HG02678 (cell line): Measurements from ENCODE around the gene ADAMTS12.

Source experiments
- ATAC-seq: cut with Tn5 transposase; IDR thresholded peaks from one replicate; pipeline ENCODE4 v1.9.1; 2021; ENCODE audit warnings: mild to moderate bottlenecking, moderate library complexity; ENCODE audit not compliant: unreplicated experiment

The ADAMTS12 gene

DNA sequence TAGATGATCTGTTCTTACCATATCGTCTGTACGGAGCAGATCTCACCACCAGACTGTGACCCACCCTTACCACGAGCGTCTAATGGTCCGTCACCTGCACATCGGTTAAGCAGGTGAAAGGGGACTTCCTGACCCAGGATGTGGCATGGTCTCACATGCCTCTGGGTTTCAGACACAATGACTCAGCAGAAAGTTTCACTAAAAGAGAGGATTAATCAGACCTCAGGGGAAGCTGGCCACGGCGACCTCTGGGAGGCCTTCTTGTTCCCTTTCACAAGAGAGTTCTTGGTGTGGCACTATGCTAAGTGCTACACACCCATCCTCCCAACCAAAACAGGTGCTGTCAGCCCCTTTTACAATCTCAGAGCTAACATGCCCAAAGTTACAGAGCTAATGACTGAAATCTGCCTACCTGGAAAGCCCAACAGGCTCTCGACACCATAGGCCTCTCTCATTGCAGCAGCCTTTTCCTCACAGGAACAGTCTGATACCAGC lies 41.6 kb downstream of the ADAMTS12 start:
- ATAC-seq, result peak; percentile 94

DNA sequence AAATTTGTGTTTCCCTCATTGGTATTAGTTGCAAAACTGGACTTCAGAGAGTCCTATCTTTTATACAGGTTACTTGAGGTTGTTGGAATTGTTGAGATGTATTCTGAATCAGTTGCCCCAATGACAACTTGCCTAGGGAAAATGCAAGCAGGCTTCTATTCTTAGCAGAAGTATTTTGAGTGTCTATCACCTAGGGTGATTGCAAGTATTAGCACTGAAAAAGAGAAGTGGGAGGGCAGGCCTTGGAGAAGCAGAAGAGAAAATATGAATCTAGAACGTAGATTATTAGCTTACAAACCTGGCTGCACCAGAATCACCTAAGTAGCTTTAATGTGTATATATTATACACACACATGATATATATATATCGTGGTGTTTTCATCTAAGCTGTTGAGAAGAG lies 43.2 kb downstream of the ADAMTS12 start:
- ATAC-seq, result peak; percentile 33

DNA sequence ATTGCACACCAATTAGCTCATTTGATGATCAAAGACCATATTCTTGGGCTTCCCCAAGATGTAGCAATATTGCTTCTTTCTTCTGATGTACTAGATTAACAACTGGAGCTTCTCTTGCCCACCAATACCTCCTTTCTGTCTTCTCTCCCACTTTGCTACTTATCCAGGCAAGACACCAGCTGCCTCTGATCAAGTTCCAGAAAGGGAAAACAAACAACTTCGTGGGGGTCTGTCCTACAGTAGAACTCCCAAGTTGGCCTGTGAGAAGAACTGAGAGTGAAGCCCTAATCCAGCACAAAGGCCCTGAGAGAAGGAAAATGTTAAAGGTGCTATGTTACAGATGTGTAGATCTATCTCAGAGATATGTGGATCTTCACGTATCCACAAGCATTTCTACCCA lies 44.9 kb downstream of the ADAMTS12 start:
- ATAC-seq, result no peak

DNA sequence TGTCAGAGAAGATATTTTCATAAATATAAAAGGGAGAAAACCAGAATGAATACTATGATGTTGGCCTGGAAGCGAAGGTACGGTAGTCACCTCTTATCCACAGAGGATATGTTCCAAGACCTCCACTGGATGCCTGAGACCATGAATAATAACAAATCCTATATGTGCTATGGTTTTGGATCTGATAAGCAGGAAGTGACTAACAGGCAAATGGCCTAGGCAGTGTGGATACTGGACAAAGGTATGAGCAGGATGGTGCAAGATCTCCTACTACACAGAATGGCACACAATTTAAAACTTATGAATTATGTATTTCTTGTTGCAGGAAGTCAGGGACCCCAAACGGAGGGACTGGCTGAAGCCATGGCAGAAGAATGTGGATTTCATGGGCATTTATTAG lies 48.2 kb downstream of the ADAMTS12 start:
- no peak for ATAC-seq

DNA sequence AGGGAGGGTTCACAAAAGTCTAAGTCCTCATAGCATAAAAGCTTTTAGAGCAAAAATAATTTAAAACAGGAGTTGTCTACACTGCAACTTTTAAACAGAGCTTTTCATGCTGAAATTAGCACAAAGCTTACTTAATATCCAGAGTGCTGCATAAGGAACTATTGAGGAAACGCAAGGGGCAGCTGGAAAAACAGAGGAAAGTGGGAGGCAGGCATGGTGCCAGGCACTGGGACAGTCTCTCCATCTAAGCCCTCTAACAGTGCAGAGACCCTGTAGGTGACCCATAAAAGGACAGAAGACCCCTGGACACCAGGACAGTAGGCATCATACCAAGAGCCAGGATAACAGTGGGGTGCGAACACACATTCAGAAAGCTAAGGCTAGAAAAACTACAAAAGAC lies 49.3 kb downstream of the ADAMTS12 start:
- no peak for ATAC-seq

DNA sequence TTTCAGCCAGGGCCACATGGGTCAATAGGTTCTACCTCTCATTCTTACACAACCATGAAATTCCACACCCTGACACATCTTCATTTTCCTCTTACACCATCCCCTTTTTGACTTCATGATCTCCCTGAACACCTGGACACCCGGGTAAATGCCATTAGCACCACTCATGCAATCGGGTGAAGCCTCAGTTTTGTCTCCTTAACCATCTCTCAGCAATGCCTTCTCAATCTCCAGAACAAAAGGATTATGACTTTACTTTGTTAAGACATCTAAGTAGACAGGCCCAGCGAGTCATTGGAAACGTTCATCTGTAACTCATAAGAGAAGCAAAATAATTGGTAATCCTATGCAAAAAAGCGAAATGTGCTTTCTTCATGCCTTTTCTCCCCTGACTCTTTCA lies 49.9 kb downstream of the ADAMTS12 start:
- ATAC-seq, result no peak

DNA sequence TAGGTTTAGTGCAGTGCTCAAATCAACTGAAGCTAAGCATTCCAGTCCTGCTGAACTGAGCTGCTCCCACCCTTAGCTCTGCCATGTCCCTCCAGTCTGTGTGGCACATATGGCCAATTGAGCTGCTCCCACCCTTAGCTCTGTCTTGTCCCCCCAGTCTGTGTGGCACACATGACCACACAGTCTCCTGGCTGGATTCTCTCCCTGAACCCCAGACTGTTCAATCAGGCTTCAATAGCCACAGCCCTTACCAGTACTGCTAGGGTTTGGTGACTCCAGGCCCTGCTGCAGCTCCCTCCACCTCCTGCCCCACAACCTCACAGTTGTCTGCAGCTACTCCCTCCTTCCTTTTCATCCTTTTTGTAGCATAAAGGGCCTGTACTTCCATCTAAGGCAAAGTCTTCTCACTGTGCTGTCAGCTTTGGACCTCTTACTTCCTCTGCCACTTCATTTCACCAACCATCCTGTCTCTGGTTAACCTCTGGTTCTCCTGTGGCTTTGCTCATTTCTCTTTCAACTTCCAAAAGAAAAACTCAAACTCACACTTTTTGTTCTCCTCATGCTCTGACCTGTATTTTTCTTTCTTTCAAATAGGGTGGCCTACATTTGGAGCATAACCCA lies 50.8 kb downstream of the ADAMTS12 start:
- peak; percentile 79 for ATAC-seq

DNA sequence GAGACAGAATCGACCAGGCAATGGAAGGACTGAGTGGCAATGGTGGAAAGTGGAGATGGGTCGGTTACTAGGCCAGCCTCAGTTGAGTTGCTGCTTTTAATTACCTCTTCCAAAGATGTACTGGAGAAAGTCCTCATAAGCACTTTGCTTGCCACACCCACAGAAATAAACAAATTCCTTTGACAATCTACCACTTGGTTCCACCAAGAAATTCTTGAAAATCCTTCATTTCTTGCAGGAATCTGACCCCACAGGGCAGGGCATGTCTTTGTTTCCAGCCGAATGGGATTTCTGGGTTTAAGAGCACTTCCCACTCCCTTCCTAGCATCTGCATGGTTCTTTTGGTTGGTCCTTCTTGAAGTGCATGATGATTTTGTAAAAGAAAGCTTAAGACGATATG lies 54.5 kb downstream of the ADAMTS12 start:
- no peak for ATAC-seq

DNA sequence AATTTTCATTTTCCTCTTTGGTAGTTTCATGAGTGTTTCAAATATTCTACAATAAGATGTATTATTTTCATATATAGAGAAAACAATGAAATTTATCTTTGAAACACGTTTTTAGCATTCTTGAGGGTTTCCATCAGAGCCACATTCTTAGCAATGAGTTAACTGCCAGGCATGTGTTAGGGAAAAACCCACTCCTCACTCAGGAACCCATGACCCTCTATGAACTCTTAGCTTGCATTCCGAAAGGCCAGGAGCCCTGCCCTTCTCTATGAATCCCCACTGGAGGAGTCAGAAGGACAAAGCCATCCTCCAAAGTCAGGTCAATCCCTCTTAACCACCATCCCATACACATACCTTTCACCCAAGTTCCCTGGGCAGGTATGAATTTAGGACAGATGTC lies 57.5 kb downstream of the ADAMTS12 start:
- ATAC-seq, result no peak

DNA sequence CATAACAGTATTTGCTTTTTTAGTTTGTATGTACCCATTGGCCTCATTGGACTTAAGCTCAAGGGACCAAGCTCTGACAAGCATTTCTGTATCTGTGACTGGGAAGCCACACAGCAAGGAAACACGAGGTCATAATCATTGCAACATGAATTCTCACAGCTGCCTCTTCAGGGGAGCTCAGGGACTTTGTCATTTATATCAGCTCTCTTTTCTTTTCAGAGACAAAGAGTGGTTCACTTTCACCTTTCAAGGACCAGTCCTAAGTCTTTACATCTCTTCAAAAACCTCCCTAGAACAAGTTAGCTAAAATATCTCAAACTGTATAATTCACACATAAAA lies 58.6 kb downstream of the ADAMTS12 start:
- ATAC-seq, result no peak

DNA sequence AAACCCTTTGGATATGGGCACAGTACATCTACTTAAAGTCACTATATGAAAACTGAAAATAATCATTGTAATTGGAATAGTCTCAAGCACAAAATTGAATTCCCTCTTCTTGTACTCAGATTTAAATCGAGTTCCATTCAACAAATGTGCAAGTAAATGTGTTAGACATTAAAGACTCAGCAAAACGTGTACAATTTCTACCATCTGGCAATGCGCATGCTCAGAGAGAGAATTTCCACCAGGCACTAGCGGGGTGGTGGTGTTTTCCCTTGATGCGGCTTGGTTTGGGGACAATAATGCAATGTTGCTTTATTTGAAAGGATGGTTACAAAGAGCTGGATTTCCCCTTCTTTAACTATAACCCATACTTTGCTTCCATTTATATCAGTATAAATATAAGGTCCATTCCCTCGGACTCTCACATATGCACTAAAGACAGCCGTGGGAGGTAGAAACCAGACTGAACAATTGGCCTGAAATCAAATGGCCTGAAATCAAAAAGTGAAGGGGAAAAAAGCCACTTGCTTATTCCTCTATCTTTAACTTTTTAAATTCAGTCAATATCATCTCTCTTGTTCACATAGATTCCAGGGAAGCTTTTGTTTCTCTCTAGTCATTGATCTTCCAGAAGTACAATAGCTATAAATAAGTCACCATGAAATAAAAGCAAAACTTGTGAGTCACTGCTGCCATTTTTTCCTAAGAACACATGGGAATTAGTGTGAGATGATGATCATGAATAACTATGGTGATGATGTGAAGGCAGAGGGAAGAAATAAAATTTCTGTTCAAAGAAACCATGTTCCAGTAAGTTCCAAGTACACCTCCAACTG lies 59.2 kb downstream of the ADAMTS12 start:
- ATAC-seq, result no peak

DNA sequence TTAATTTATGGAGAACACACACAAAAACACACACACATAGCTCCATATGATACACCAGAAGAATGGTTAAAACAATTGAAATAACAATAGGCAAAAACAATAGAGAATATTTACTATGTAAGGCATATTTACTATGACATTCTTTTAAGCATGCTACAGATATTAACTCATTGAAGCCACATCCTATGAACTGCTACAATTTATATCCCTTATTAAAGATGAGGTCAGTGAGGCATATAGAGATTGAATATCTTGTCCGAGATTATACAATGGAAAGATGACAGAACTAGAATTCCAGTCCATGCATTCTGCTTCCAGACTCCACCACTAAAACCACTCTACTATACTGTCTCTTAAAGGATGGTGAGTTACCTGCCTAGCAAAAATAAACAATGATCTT lies 60.7 kb downstream of the ADAMTS12 start:
- ATAC-seq, result no peak

DNA sequence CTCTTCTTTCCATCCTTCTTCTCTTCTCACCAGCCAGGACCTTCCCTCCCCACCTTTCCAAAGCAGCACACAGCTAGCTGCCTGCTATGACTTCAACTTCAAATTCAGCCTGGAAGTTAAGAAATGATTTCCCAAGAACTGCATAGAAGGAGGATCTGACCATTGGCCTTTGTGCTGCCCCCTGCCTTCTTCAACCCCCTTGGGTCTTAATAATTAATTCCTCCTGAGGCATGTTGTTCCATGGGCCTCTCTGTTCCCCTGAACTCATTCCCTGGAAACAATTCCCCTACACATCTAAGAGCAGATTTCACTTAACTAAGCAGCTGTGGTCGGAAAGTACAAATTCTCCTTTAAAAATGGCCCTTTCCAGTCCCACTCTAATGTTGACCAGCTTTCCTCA lies 62.4 kb downstream of the ADAMTS12 start:
- ATAC-seq, result no peak

DNA sequence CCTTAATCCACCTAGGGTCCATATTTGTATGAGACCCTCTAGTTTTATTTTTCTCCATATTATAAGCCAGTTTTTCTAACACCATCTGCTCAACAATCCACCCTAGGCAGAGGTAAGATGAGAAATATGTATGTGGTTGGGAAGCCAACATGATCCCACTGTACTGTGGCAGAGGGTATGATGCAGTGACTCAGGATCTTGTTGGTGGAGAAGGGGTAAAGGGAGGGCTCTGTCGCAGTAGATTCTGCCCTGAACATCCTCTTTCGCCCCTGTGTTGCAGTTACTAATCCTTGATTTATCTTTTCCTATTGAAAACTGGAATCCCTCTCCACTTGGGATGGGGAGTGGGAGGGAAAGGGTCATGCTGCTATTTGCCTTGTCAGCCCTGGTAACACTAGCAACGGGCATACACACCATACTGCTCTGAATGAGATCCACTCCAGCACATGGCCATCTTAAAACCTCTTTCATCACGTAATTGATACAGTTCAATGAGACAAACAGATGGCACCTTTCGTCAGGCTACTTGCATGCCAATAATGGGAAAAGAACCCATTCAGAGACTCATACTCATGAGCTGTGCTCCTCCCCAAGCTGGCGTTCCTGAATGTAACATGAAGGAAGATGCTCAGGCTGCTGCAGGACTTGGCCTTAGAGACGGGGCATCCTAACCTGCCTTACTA lies 63.0 kb downstream of the ADAMTS12 start:
- ATAC-seq, result no peak

DNA sequence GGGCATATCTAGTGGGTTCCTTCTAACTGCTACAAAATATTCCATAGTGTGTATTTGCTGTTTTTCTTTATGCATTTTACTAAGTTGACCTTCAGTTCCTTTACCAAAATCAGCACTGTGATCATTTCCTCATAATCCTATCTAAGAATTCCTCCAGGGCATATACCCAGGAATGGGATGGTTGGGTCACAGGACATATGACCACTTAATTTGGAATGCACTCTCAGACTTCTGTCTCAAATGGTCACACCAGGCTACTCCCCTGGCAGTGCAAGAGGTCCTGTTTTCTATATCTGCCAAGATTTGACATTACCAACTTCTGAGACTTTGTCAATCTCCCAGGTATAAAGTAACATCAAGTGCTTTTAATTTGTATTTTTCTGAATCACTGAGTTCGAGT lies 63.9 kb downstream of the ADAMTS12 start:
- no peak for ATAC-seq

DNA sequence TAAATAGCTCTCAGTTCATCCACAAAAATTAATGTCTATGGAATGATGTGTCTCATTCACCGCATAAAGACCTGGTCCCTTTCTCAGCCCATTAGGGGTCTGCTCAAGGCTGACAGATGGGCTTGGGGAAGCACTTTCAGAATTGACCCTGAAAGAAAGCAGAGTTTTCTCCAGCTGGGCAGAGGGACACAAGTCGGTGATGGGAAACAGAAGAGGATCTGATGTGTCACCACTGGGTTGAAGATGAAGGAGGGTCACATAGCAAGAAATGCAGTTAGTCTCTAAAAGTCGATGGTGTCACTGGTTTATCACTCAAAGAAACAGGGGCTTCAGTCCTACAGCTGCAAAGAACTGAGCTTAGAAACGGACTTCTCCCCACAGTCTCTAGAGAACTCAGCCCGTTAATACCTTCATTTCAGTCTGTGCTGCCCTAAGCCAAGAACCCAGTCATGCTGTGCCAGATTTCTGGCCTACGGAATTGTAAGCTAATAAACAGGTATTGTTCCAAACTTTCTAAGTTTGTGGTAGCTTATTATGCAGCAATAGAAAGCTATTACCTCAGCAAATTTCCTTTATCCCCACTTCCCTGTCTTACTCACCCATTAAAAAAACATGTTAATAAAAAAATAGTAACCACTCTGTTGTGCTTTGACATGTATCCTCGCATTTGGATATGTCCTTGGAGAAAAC lies 64.6 kb downstream of the ADAMTS12 start:
- ATAC-seq, result no peak

DNA sequence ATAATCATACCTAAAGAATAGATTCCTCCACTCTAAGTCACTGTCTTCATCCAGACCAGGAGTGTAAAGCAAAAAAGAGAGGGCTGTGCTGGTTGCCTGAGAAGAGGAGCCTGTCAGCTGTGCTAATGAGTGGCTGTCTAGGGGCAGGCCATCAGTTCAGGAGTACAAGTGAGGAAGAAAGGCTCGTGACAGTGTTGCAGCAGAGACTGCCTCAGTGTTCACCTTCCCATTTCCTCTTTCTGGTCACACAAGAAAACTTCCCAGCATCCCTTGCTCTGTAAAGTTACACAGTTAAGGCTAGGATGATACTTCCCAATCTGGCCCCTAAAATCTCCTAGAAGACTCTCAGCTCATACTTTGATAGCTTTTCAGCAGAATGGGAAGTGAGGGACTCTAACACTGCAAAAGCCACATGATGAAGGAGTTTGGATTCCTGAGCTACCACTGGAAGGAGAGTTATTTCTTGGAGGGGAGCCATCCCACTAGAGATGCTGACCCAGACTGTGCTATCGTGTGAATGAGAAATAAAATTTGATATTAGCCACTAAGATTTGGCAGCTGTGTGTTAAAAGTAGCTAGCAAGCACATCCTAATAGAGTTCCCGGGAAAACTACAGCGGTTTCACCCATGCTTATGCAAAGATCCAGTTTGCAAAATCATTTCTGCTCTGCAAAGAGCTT lies 67.1 kb downstream of the ADAMTS12 start:
- ATAC-seq, result peak; percentile 68

DNA sequence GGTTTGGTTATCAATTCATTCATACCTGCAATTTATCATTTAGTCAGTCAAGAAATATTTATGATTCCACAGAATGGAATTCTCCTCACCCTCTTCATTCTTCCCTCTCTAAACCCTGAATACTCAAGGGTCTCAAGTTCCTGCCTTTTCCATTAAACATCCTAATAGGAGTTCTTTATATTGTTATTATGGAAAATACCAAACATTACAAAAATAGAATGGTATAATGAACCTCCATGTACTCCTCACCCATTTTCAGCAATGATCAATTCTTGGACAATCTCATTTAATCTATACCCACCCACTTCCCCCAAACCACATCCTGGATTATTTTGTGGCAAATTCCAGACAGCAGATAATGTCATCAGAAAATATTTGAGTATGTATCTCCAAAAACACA lies 74.5 kb downstream of the ADAMTS12 start:
- no peak for ATAC-seq

DNA sequence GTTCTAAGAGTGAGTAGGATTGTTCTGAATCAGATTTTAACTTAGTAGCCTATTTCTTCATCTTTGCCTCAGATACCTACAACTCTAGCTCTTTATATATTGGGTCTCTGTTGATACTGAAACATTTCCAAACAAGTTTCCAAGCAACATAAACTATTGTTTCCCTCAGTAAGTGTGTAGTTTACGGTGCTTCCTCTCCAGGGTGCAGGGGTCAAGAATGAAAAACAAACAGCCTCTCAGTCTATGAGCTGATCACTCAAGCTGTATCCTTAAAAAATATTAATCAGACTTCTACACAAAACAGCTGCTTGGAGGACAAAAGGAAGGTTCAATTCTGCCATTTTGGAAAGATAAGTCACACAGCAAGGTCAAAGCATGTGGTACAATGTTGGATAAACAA lies 75.0 kb downstream of the ADAMTS12 start:
- no peak for ATAC-seq

DNA sequence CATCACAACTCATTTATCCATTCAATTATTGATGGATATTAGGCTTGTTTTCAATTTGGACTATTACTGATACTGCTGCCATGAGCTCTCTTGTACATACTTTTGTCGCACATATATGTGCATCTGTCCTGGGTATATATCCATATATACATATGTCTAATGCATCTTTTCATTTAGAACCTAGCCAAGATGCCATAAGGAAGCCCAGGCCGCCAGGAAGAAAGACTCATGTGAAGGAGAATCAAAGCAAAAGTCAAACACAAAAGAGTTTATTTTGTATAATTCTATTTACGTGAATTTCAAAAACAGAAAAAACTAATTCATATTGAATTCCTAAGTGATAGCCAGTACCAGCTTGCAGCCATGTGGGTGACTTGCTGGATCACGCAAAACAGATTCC lies 79.0 kb downstream of the ADAMTS12 start:
- ATAC-seq, result no peak
